ENCODE measurements around the gene WASF3.

WASF3 gene

GRCh38 chr13:26681036-26681435 is 123.6 kb downstream of the WASF3 start:
- H4K20me1 ChIP-seq (ENCODE audit: control insufficient read depth, insufficient read depth, low read depth, low read length), result no peaks in the 10 kb centered on the region
- no peaks in the 10 kb centered on the region for H3K9me3 ChIP-seq (ENCODE audit: control insufficient read depth, insufficient read depth, low read length)
- no peaks in the 10 kb centered on the region for H3K27me3 ChIP-seq (ENCODE audit: control insufficient read depth, low read length)
- H3K27ac ChIP-seq (ENCODE audit: low read depth, low read length), result no peak overlapping the region
- H3K36me3 ChIP-seq (ENCODE audit: control insufficient read depth, low read length), result peaks cover 89% of the 10 kb centered on the region
- no peaks in the 10 kb centered on the region for H3F3A ChIP-seq (ENCODE audit: control insufficient read depth, insufficient read depth)
- H3K9me2 ChIP-seq (replicated peaks; ENCODE audit: control insufficient read depth, low read length), result no peaks in the 10 kb centered on the region
- H3K4me1 ChIP-seq (ENCODE audit: control insufficient read depth, low read length), result peaks cover 14% of the 10 kb centered on the region
- no peak overlapping the region for H3K4me3 ChIP-seq (ENCODE audit: low read length)
- no peak overlapping the region for H3K4me2 ChIP-seq (ENCODE audit: low read length)
- H3K79me2 ChIP-seq (ENCODE audit: control insufficient read depth, low read length), result no peaks in the 10 kb centered on the region
- TF ChIP-seq, protein P1, sequence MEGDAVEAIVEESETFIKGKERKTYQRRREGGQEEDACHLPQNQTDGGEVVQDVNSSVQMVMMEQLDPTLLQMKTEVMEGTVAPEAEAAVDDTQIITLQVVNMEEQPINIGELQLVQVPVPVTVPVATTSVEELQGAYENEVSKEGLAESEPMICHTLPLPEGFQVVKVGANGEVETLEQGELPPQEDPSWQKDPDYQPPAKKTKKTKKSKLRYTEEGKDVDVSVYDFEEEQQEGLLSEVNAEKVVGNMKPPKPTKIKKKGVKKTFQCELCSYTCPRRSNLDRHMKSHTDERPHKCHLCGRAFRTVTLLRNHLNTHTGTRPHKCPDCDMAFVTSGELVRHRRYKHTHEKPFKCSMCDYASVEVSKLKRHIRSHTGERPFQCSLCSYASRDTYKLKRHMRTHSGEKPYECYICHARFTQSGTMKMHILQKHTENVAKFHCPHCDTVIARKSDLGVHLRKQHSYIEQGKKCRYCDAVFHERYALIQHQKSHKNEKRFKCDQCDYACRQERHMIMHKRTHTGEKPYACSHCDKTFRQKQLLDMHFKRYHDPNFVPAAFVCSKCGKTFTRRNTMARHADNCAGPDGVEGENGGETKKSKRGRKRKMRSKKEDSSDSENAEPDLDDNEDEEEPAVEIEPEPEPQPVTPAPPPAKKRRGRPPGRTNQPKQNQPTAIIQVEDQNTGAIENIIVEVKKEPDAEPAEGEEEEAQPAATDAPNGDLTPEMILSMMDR (IDR thresholded peaks at IDR 0.05; ENCODE audit: low read depth, low read length, poor library complexity, severe bottlenecking), result no peak
- TF ChIP-seq EZH2phosphoT487 (IDR thresholded peaks at IDR 0.05; ENCODE audit: borderline replicate concordance, low read length), result no peak

DNA sequence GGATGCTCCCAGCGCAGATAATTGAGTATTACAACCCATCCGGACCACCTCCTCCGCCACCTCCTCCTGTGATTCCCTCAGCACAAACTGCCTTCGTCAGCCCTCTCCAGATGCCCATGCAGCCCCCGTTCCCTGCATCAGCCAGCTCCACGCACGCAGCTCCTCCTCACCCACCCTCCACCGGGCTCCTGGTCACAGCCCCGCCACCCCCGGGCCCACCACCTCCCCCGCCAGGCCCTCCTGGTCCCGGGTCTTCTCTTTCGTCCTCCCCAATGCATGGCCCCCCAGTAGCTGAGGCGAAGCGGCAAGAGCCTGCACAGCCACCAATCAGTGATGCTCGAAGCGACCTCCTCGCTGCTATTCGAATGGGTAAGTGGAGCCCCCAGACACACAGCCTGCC is 125.1 kb downstream of the WASF3 start:
- Histone ChIP-seq H3K9me3 (ENCODE audit: control insufficient read depth, insufficient read depth, low read length) (no peaks in the 10 kb centered on the region), H3K27ac (ENCODE audit: low read depth, low read length) (no peak overlapping the region), H3F3A (ENCODE audit: control insufficient read depth, insufficient read depth) (no peaks in the 10 kb centered on the region), H3K4me3 (ENCODE audit: low read length) (no peak overlapping the region), H3K27me3 (ENCODE audit: control insufficient read depth, low read length) (no peaks in the 10 kb centered on the region), H3K4me1 (ENCODE audit: control insufficient read depth, low read length) (peaks cover under 1% of the 10 kb centered on the region; the same call in 1 of the 2 replicates), H3K9me2 (replicated peaks; ENCODE audit: control insufficient read depth, low read length) (no peaks in the 10 kb centered on the region), H3K79me2 (ENCODE audit: control insufficient read depth, low read length) (no peaks in the 10 kb centered on the region), H3K4me2 (ENCODE audit: low read length) (no peak overlapping the region), H4K20me1 (ENCODE audit: control insufficient read depth, insufficient read depth, low read depth, low read length) (no peaks in the 10 kb centered on the region), H3K36me3 (ENCODE audit: control insufficient read depth, low read length) (peaks cover 91% of the 10 kb centered on the region)
- no peak for TF ChIP-seq EZH2phosphoT487 (IDR thresholded peaks at IDR 0.05; ENCODE audit: borderline replicate concordance, low read length)
- TF ChIP-seq, protein P1 (IDR thresholded peaks at IDR 0.05; ENCODE audit: low read depth, low read length, poor library complexity, severe bottlenecking), result no peak

GRCh38 chr13:26685606-26686005 is 128.1 kb downstream of the WASF3 start:
- Histone ChIP-seq H4K20me1 (ENCODE audit: control insufficient read depth, insufficient read depth, low read depth, low read length) (no peaks in the 10 kb centered on the region), H3K4me3 (ENCODE audit: low read length) (no peak overlapping the region), H3K27ac (ENCODE audit: low read depth, low read length) (no peak overlapping the region), H3K4me1 (ENCODE audit: control insufficient read depth, low read length) (no peaks in the 10 kb centered on the region), H3K9me3 (ENCODE audit: control insufficient read depth, insufficient read depth, low read length) (no peaks in the 10 kb centered on the region; the same call in 1 of the 2 replicates), H3K79me2 (ENCODE audit: control insufficient read depth, low read length) (no peaks in the 10 kb centered on the region), H3K4me2 (ENCODE audit: low read length) (no peak overlapping the region), H3K27me3 (ENCODE audit: control insufficient read depth, low read length) (no peaks in the 10 kb centered on the region), H3K9me2 (replicated peaks; ENCODE audit: control insufficient read depth, low read length) (no peaks in the 10 kb centered on the region; the same call in 1 of the 2 replicates), H3K36me3 (ENCODE audit: control insufficient read depth, low read length) (peaks cover 97% of the 10 kb centered on the region), H3F3A (ENCODE audit: control insufficient read depth, insufficient read depth) (no peaks in the 10 kb centered on the region)
- TF ChIP-seq, protein P1 (IDR thresholded peaks at IDR 0.05; ENCODE audit: low read depth, low read length, poor library complexity, severe bottlenecking), result no peak
- TF ChIP-seq EZH2phosphoT487 (IDR thresholded peaks at IDR 0.05; ENCODE audit: borderline replicate concordance, low read length), result no peak
